GM21825 (cell line): ENCODE results near the gene NECAB2.

ENCODE experiments used
- ATAC-seq: cut with Tn5 transposase; IDR thresholded peaks from one replicate; pipeline ENCODE4 v1.9.1; 2021; ENCODE audit warnings: mild to moderate bottlenecking, moderate library complexity; ENCODE audit not compliant: unreplicated experiment

The NECAB2 gene

DNA sequence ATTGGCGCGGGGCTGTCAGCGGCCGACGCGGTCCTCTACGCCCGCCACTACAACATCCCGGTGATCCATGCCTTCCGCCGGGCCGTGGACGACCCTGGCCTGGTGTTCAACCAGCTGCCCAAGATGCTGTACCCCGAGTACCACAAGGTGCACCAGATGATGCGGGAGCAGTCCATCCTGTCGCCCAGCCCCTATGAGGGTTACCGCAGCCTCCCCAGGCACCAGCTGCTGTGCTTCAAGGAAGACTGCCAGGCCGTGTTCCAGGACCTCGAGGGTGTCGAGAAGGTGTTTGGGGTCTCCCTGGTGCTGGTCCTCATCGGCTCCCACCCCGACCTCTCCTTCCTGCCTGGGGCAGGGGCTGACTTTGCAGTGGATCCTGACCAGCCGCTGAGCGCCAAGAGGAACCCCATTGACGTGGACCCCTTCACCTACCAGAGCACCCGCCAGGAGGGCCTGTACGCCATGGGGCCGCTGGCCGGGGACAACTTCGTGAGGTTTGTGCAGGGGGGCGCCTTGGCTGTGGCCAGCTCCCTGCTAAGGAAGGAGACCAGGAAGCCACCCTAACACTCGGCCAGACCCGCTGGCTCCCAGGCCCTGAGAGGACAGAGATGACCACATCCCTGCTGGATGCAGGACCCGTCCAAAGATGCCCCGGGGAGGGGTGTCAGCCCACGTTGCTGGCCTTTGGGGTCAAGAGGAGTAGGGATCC, 2.4 kb upstream of the NECAB2 start:
- no peak for ATAC-seq

DNA sequence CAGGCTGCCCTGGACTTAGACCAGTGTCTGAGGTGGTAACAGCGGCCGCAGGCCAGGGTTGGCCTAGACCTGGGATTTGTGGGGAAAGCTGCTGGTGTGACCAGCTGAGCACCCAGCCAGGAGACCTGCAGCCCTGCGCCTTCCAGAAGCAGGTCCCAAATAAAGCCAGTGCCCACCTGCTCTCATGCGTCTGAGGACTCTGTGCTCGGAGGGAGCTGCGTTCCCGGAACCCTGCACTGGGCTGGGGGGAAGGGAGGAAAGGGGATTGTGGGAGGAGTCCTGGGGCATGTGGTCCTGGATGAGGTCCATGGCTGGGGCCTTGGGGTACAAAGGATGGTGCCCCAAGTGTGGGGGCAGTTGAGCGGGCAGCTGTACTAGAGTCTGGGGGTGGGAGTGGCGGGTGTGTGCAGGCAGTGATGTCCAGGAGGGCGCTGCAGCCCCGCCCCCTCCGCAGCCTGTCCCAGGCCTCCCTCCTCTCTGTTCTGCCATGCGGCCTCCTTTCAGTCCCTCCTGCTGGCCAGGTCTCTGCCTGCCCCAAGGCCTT, 1.8 kb upstream of the NECAB2 start:
- no peak for ATAC-seq

- no peak for ATAC-seq
Measured at GRCh38 chr16:83967091-83967490, 953 bp upstream of the NECAB2 start.

GRCh38 chr16:83968306-83968851, 335 bp downstream of the NECAB2 start:
- ATAC-seq: no peak

DNA sequence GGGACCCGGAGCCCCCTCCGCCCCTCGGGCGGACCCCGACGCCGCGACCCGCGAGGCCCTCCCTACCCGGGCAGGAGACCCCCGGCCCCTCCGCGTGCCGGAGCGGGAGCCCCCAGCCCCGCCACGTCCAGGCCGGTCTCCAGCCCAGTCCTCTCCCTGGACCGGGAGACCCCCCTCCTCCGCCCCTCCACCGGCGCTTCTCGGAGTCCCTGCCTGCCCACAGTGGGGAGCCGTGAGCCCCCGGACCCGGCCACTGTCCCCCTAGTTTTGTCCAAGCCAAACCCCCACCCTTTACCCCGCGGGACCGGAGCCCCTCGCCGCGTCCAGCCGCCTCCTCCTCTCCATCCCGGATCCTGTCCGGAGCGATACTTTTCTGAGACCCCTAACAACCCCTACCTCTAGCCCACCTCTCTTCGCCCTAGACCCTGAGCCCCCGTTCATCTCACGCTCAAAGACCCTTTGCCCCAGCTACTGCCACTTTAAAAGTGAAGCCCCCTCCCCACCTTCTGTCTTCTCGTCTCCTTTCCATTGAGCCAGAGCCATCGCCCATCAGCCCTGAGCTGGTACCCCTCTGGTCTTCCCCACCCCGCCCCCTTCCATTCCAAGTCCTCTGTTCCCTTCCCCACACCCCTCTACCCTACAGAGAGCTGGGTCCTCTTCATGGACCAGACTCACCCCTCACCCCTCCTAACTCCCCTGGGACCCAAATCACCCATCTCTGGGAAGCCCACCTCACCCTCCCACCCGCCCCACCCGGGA, 1.0 kb downstream of the NECAB2 start:
- no peak for ATAC-seq

DNA sequence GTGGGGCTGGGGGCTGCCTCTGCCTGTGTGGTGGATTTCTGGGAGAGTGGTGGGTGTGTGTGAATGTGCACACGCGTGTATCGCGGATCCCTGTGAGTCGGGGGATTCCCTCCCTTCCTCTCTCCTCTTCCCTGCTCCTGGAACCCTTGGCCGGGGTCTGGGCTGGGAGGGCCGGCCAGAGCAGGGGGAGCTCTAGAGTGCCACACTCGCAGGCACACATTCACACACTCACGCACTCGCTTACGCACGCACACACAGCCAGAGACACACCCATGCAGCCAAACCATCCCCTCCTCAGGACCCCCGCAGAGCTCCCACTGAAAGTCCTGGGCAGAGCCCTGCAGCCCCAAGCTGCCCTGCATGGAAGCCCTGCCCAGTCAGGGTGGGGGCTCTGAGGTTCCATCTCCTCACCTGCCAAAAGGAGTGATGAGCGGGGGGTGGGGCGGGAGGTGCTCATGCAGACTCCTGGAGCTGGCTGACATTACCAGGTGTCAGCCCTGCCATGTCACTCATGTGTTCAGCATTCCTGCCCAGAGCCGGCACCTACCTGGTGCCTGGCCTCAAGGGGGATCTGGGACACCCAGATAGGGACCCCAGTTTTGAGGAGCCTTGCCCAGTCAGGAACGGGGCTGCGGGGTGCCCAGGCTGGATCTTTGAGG, 1.9 kb downstream of the NECAB2 start:
- no peak for ATAC-seq

GRCh38 chr16:83970430-83970815, 2.4 kb downstream of the NECAB2 start:
- no peak for ATAC-seq

DNA sequence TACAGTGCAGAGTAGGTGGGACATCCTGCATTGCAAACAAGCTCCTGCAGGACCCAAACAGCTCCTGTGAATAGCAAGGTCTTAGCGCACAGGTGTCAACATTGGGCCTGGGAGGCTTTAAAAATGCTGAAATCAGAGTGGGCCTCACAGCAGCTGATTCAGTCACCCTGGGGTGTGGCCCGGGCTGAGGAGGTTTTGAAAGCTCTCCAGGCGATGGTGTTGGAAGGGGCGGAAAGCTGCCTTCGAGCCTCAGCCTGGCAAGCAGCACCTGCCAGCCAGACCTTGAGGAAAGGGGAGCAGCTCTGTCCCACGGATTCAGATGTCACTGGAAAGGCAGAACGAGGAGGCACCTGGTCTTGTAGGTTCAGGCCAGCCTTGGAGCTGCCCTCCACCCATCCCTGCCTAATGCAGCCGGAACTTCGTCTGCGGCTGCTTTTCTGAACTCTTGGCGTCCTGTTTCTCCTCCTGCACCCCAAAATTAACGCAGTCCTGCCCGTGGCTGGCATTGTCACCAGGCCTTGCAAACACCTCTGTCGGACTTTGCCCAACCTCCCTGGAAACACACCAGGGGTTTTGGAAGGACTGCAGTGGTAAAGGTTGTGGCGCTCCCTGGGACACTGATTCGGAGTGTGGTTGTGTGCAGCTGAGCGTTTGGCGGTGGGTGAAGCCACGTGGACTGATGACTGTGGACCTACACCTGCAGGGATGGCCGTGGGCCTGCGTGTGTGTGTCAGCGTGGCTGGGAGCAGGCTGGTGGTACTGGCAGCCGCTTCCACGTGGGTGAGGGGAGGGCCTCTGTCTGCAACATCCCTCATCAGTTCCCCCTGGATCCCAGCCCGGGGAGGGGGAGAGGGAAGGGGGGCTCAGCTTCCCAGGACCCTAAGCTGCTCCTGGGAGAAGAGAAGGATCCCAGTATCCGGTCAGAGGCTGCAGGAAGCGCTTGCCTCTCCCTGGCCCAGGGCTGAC, 3.4 kb downstream of the NECAB2 start:
- no peak for ATAC-seq

GRCh38 chr16:83972256-83973008, 4.4 kb downstream of the NECAB2 start:
- ATAC-seq: no peak

DNA sequence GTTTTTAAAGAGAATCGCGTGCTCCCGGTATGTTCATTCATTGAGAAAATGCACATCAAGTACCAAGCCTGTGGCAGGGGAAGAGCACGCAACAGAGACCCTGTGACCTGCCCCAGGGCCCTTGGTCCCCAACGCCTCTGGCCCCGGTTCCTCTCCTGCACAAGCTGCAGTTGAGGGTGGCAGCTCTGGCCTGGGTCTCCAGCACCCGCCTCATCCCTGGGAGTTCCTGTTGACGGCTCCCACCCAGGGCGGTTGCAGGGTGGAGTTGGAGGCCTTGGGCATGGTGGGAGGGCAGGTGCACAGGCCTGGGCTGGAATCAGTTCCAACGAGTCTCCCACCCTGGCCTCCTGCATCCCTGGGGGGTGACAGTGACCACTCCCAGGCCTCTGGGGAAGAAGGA, 5.0 kb downstream of the NECAB2 start:
- ATAC-seq: no peak

GRCh38 chr16:83973581-83974385, 5.7 kb downstream of the NECAB2 start:
- no peak for ATAC-seq

GRCh38 chr16:83974475-83974874, 6.4 kb downstream of the NECAB2 start:
- no peak for ATAC-seq

DNA sequence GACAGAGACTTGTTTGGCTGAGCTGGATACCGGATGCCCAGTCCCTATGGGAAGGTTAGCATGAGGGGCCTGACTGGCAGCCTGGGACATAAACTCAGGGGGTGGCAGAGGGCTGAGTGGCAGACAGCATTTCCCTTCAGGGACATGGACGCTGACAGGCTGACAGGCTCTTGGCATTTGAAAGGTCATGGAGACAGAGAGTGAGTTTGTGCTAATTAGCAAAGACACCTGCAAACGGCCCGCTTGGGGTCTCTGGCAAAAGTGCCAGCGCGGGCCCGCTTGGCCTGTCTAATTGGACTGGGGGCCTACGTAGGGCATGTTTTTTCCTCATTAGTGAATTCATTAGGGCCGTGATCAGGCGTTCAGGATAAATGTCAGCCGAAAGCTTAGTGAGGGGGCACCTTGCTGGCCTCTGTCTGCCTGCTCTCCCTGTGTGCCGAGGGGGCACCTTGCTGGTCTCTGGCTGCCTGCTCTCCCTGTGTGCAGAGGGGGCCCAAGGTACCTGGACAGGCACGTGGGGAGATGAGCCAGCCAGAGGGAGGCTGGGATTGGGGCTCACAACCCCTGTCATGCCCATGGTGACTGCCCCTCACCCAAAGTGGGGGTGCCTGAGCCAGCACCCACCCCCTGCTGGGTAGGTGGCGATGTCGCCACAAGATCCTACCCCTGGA, 7.7 kb downstream of the NECAB2 start:
- ATAC-seq: no peak

DNA sequence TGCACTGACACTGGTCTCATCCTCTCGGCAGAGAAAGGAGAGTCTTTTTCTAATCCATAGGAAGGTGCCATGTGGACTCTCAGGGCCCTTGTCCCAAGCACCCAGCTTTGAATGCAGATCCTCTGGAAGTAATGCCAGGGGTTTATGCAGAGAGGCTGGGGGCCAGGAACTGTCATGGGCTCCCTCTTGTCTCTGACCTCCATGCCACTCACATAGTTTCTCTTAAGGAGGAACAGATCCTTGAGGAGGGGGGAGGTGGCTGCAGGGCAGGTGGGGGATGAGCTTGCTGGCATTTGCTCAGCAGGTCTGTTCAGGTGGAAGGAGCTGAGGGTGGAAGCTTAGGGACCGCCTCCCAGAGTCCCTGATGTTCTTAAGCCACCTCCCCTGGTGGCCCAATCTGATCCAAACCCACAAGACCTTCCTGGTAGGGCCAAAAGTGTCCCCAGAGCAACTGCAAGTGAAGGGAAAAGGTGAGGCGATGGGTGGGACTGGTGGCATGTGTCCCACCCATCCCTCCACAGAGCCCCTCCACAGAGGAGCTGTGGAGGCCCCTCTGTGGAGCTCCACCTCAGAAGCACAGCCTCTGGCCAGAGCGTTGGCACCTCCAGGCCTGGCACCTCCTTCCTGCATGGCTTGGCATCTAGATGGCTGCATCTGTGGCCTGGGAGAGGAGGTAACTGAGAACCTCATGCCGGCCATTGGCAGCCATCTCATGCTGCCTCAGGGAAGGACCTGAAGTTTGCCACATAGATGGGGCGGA, 9.2 kb downstream of the NECAB2 start:
- no peak for ATAC-seq

GRCh38 chr16:83978401-83978904, 10.4 kb downstream of the NECAB2 start:
- no peak for ATAC-seq

DNA sequence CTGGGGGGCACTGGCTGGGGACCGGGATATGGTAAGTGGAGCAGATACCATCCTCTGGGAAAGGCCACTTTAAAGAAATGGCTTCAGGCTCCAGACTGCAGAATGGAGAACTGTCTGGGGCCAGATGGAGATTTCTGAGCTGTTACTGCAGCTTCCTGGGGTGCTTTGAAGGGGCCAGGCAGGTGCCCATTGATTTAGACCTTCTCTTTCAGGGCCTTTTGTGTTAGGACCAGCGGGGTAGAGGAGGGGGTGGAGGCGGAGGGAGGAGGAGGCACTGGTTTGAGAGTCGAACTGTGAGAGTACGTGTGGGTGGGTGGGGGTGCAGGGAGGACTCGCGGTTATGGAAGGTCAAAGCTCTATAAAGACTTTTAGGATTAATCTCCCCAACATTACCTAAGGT, 11.4 kb downstream of the NECAB2 start:
- ATAC-seq: no peak

GRCh38 chr16:83980794-83981193, 12.8 kb downstream of the NECAB2 start:
- ATAC-seq: no peak
